Activated CD8-positive, alpha-beta memory T cell treated with anti-CD3 and anti-CD28 coated beads for 36 hours (primary cell): ENCODE results near the gene ERBB4. TPM values are rescaled to one million over a fixed set of nuclear protein-coding genes. Genes with fewer than 3 reads are reported as not detected.

ENCODE experiments used
- CTCF ChIA-PET: fragments of 350-600 bp; sonication (Branson Sonifier 250); formaldehyde crosslinking; loops from one replicate; lab custom pipeline; 2021; ENCODE audit warnings: antibody characterized with exemption; lab: Charles Lee
- POLR2A ChIA-PET: fragments of 350-600 bp; sonication (Branson Sonifier 250); formaldehyde crosslinking; loops from one replicate; lab custom pipeline; 2021; ENCODE audit warnings: antibody characterized with exemption; lab: Charles Lee
- total RNA-seq, 2 experiments: library from RNA; stranded (reverse); gene quantifications; one replicate each; pipeline ENCODE4 v1.2.3, GENCODE V29; 2021

The ERBB4 gene
- total RNA-seq, 2 experiments from 2014 or later = not detected

DNA sequence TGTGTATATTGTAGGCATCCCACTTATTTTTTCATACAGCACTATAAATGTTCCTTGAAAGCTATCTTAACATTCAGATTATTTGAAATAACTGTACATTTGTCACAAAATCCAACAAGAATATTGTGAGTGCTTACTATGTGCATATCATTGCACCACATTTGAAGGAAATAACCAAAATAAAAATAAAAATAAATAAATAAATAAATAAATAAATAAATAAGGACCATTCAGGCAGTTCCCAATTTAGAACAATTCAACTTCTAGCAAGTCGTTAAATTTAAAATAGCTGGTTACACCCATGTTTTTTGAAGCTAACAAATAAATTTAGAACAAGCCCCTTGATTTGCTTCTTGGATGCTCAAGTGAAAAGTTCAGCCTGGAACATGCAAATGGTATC, 548.3 kb downstream of the ERBB4 start:
- ChIA-PET CTCF (no interaction called here), POLR2A (no interaction called here)

DNA sequence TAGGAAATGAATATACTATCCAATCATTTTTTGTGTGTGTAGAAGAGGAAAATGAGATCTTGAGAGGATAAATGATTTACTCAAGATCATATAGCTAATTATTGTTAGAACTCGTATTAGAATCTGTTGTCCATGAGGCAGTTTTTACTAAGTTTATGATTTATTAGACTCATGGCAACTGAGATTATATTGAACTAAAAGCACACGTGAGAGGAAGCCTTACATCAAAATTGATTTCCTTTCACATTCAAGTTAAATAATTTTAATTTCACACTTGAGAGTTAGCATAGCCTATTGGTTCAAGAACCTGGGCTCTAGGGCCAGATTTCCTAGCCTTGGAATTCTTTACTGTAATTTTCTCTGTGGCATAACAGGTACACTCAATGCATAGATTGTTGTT, 552.3 kb downstream of the ERBB4 start:
- CTCF ChIA-PET = no interaction called here
- POLR2A ChIA-PET = no interaction called here

DNA sequence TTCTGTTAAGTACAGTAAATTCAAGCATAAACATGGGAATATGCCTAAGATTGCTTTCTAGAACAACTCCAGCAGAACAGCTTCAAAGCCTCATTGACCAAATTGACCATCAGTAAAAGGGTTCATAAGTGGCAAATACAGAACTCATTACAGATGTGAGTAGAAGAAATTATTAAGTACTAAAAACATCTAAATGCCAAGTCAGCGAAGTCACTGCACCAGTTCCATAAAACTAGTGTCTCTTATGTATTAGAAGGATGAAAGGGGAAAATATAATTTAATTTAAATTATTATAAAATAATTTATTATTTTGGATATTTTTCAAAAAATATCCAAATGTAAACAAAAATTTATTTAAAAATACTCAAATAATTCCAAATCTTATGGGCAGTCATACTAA, 553.2 kb downstream of the ERBB4 start:
- CTCF ChIA-PET = no interaction called here
- POLR2A ChIA-PET = no interaction called here

DNA sequence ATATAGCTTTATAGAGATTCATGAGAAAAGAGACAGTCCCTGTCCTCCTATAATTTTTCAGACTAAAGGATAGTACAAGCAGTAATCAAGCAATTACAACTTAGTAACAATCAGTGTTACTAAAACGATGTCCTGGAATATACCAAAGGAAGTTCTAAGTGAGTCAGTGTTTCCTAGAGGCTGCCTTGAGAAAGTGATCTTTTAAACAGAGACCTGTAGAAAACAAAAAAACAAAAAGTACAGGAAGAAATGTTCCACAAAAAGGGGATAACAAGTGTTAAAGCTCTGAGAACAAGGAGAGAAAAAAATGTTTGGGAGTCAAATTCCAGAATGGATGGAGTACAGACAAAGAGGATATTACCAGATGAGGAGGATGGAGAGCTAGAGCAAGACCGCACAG, 556.4 kb downstream of the ERBB4 start:
- POLR2A ChIA-PET = no interaction called here
- CTCF ChIA-PET = no interaction called here

DNA sequence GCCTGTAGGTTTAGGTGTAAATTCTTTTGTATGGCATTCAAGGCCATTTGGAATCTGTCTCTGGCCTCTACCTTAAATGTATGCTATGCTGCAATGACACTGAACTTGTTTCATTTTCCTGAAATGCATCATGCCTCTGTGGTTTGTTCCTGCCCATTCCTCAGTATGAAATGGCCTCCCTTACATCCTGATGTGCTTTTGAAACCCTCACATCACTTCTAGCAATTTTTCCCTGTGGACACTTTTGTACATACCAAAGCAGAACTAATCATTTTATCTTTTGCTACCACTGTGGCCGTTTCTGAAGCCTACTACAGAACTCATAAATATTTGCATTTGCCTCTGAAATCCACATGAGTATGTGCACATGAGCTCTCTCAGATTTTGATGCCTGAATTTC, 557.2 kb downstream of the ERBB4 start:
- CTCF ChIA-PET = no interaction called here
- POLR2A ChIA-PET = no interaction called here

DNA sequence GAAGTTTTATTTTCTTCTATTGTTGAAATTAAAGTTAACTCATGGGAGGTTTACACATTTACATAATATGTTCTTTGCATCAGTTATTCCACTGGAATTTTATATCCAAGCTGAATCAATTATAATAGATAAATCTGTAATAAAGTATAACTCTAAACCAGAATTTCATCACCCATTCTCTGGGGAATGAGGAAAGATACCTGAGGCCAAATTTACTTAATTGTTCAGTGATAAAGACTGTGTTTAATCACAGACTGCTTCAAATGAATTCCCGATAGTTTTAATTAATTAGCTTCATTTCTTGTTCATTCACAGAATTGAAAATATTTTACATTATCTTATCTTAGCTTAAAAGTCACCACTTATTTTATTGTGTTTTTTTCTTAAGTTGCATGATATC, 562.5 kb downstream of the ERBB4 start:
- CTCF ChIA-PET = no interaction called here
- POLR2A ChIA-PET = no interaction called here

DNA sequence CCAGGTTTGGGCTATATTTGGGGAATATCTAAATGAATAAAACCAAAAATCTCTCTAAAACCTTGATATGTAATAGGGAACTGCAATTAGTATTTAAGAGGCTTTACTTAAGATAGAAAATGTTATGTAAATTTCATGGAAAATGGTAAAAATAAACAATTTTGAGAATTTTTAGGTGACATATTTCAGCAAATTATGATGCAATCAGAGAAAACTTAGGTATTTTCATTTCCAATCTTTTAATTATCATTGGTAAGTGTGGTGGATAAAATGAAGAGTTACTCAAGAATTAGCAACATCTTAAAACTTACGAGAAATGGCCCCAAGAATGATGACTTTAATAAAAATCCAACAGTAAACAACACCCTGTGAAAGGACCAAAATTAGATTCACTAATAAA, 571.4 kb downstream of the ERBB4 start:
- ChIA-PET CTCF (no interaction called here), POLR2A (no interaction called here)

DNA sequence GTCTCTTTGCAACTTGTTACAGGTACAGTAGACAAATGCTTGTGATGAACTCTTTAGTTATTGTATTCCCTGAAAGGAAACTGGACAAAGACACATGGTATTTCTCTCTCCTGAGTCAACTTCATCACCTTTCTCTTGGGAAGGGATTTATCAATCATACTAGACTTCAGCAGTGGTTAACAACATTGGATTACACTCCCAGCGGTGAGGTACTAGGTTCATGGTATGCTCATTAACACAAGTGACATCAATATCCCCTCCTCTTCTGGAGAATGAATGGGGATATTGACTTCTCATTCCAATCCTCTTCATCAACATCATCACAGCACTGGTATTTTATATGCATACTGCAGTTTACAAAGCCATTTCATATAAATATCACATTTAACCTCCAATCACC, 574.6 kb downstream of the ERBB4 start:
- POLR2A ChIA-PET = no interaction called here
- CTCF ChIA-PET = no interaction called here

DNA sequence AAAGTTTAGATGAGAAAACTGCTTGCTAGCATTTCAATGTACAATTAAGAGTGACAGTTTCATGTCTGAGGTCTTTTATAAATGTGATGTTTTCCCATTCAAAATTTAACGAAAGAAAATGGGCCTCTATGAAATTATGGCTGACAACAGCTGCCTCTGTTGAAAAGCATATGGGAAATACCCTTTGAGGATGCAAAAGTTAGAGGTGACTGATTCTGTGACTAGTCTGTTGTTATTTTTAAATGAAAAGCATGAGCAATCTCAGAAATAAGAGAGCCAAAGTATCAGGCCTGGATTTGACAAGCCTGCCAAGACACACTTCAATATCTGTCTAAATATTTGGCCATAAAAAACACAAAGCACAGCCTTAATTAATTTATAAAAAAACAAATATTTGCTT, 580.8 kb downstream of the ERBB4 start:
- POLR2A ChIA-PET = no interaction called here
- CTCF ChIA-PET = no interaction called here

DNA sequence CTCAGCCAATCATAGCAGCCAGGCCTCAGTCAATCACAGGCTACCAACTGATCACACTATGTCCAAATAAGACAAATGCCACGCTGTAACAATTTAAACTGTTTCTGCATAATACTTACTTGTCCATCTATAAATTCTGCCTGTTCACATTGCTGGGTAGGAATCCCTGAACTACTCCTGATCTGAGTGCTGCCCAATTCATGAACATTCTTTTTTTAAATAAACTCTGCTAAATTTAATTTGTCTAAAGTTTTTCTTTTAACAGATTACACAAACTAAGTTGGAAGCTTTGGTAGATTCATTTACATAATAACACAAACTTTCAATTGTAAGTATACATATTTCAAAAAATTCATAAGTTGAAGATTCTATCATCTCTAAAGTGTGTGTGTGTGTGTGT, 583.0 kb downstream of the ERBB4 start:
- POLR2A ChIA-PET = no interaction called here
- CTCF ChIA-PET = no interaction called here

DNA sequence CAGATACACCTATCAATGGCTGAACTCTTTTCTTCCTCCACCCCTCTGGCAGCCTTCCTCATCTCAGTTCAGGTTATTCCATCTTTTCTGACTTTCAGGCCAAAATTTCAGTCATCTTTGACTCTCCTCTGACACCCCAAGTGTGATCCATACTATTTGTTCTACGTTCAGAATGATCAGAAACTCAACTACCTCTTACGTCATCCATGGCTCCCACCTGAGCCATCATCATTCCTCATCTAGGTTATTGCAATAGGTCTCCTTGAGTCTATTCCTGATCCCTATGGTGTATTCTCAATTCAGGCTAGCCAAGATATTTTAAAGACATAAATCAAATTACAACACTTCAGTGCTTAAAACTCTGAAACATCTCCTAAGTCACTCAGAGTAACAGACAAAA, 589.7 kb downstream of the ERBB4 start:
- POLR2A ChIA-PET = no interaction called here
- CTCF ChIA-PET = no interaction called here

DNA sequence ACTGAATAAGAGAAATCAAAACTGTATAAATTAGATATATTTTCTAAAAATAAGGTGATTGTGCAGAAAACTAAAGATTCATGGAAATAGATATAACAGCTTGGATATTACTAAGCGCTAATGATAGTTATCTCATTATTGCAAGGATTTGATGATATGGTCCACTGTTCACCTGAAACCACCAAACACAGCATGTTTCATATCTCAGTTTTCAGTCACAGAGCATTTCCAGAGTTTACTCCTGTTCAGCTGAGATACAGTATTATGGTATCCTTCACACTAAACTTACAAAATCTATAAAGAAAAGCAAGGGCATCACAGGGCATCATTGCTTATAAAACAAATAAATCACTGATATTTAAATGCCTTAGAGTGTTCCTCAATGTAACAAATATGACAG, 591.6 kb downstream of the ERBB4 start:
- POLR2A ChIA-PET = no interaction called here
- CTCF ChIA-PET = no interaction called here

DNA sequence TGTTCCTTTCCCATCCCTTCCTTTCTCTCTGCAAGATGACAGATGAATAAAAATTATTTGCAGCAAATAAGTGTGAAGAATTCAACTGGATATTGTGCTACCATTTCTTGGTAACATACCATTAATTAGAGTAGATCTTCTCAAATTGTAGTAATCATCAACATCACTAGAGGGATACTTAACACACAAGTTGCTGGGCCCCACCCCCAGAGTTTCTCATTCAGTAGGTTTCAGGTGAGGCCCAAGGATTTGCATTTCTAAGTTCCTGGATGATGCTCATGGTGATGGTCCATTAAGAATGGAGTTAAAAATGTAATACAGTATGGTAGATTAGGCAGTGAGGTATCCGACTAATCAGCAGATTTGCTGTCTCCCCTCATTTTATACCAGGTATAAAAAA, 594.0 kb downstream of the ERBB4 start:
- CTCF ChIA-PET = no interaction called here
- POLR2A ChIA-PET = no interaction called here

DNA sequence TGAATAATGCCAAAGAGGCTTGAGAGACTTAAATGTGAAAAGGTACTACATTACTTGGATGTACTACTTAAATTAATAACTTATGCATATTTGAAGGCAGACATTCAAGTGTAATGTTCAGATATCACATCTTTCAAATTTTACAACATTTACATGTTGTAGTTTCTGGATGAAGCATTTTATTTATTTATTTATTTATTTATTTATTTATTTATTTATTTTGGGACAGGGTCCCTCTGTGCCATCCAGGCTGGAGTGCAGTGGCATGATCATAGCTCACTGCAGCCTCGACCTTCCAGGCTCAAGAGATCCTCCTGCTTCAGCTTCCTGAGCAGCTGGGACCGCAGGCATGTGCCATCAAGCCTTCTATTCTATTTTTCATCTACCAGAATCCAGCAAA, 596.4 kb downstream of the ERBB4 start:
- ChIA-PET CTCF (no interaction called here), POLR2A (no interaction called here)

DNA sequence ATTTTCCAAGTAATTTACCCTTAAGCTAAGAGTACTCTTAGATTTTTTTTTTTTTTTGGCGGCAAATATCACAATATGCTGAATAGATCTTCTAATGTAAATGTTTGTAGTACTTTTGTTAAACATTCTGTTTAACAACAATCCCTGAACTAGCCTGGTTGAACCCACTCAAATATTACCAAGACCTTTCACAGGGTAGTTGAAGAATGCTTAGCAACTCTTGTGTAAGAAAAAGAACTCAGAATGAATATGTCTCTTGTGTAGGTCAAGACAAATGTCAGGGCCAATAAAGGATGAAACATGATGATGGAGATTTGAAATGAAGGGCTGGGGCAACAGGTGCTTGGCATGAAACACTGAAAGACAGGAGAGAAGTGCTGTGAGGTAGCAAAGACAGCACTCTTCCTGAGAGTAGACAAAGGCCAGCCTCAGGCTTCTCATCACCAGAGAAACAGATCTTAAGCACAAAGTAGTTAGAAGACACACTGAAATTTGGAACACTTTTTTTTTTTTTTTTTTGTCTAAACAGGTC, 597.3 kb downstream of the ERBB4 start:
- POLR2A ChIA-PET = no interaction called here
- CTCF ChIA-PET = no interaction called here

DNA sequence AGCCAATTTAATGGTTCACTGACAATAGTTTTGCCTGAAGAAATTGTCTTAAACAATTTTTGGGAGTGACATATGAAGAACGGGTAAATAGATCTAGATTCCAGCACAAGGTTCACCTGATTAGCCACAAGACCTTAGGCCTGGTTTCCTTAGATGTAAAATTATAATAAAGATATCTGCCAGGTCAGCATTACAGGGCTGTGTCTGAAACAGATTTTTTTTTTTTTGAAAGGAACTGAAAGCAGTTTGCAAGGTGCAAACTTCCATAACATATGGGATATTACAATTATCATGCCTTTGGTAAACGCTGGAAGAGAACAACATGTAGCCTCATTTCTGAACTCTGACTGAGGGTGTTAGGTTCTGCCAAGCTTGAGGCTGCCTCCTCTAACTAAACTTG, 599.4 kb downstream of the ERBB4 start:
- POLR2A ChIA-PET = no interaction called here
- CTCF ChIA-PET = no interaction called here

DNA sequence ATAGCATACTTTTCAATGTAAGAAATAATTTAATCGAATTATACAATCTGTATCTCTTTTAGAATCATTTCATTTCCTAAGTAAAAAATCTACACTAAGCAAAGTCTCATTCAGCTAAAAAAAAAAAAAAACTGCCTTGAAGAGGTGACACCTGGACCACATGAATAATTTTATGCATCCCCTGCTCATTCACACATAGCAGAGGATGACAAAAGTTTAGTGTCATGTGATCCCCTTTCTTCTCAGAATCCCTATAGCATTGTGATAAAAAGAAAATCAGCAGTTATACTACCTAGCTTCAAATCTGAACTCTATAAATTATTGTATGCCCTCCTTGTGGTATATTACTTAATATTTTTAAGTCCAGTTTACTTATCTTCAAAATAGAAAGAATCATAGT, 603.8 kb downstream of the ERBB4 start:
- CTCF ChIA-PET = no interaction called here
- POLR2A ChIA-PET = no interaction called here

DNA sequence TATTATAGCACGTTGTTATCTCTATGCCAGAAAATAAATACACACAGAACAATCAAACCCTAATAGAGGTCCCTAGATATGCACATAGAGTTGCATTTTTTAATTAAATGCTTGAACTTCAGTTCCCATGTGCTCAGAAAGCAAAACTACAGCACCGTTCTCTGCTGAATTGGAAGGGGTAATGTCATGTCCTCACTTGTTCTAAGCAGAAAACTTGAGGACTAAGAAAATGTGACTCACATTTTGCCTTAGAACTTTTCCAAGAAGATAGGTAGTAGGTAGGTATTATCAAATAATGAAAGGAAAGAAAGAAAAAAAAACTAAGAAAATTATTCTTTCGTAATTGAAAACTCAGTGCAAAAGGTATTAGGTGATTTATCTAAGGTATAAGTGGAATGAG, 607.3 kb downstream of the ERBB4 start:
- POLR2A ChIA-PET = no interaction called here
- CTCF ChIA-PET = no interaction called here

DNA sequence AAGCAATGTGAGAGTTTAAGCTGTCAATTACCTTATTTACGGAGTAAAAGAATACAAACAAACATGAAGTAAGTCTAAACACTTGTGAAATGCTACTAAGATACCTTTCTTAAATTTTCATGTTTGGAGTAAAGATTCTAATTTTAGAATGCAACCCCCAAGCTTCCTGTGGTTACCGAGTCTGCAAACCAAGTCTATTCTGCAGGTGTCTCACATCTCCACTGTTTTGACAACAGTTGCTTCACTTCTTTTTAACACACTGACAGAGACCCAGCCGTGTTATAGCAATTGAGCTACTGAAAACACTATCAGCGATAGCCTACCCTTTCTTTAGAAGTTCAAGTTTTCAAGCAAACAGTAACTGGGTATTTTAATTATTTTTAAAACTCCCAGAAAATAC, 608.3 kb downstream of the ERBB4 start:
- ChIA-PET POLR2A (no interaction called here), CTCF (no interaction called here)

DNA sequence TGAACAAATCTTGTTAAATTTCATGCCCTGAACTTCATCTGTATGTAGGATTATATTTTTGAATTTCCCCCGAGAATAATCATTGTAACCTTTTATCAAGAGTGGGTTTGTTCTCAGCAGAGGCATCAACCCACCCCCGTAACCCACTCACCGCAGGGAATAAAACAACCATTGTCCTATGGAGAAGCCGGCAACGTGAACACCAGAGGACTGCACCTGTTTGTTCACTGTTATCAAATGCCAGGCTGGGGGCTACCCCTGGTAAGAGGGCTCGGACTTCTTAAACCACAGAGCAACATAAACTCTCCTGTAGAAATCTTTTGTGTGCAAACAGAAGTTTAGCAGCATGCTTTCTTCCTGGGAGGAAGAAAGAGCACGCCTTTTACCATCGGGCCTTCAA, 610.4 kb downstream of the ERBB4 start:
- CTCF ChIA-PET = interaction anchor here (0.6 kb wide), 1 partner anchor 167 kb away, joined by 5 read pairs; no protein-coding TSS in a partner anchor
- POLR2A ChIA-PET = no interaction called here

DNA sequence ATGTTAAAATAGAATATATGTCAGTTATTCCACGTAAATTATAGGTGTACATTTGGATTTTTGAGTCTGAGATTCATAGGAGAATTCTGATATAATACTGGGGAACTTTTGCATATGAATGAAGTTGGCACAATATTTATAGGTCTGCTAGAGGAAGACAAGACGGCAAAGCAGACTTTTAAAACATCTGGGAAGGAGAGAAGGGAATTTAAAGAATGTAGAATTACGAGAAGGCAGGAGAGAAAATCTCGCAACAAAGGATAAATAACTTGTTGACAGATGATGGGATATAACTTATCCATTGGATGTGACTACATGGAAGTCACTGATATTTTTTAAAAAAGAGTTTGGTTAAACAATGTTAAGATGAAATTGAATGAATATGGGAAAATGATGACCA, 615.6 kb downstream of the ERBB4 start:
- CTCF ChIA-PET = no interaction called here
- POLR2A ChIA-PET = no interaction called here

DNA sequence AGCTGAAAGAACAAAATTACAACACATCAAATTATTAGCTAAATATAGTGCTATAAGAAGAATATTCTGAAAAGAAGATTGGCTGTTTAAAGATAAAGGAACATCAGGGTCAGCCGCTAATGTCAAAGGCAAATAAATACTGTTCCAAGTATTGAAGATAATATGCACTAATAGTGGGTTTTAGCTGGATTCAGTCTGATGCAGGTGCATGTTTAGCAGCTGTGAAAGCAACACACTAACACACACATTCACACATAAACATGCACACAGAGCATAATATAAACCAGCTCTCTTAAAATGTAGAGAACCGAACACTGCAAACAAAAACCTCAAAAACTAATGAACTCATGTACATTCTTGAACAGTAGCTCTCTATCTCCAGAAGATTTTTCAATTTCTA, 634.6 kb downstream of the ERBB4 start:
- CTCF ChIA-PET = no interaction called here
- POLR2A ChIA-PET = no interaction called here
